Measurements from ENCODE around the gene TJP3. TPM values are rescaled to one million over a fixed set of nuclear protein-coding genes. Genes with fewer than 3 reads are reported as not detected.

The TJP3 gene
- total RNA-seq, 1 experiment from 2014 or later = 139 TPM

GRCh38 chr19:3766520-3766919, 58.3 kb downstream of the TJP3 start:
- DNase-seq (ENCODE audit: low spot score) = no peak

DNA sequence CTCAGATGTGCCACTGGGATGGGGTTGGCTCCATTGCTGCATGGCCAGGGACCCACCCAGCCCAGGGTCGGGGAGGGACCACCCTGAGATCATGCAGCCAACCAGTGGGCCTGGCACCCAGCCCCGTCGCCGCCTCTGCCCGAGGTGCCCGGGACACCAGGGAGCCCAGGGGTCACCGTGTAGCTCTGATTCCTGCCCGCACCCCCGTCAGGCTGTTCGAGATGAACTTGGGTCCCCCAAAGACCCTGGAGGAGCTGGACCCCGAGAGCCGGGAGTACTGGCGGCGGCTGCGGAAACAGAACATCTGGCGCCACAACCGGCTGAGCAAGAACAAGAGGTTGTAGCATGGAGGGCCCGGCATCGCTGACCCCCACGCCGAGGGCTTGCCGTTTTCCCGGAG, 58.9 kb downstream of the TJP3 start:
- DNase-seq (ENCODE audit: low spot score) = no peak

GRCh38 chr19:3768015-3768747, 60.0 kb downstream of the TJP3 start:
- no peak for DNase-seq (ENCODE audit: low spot score)

- no peak for DNase-seq (ENCODE audit: low spot score)
Observed at GRCh38 chr19:3768748-3769099, 60.5 kb downstream of the TJP3 start.

- DNase-seq (ENCODE audit: low spot score) = no peak
Observed at GRCh38 chr19:3769494-3769893, 61.3 kb downstream of the TJP3 start.

GRCh38 chr19:3770136-3770999, 62.2 kb downstream of the TJP3 start:
- no peak for DNase-seq (ENCODE audit: low spot score)

DNA sequence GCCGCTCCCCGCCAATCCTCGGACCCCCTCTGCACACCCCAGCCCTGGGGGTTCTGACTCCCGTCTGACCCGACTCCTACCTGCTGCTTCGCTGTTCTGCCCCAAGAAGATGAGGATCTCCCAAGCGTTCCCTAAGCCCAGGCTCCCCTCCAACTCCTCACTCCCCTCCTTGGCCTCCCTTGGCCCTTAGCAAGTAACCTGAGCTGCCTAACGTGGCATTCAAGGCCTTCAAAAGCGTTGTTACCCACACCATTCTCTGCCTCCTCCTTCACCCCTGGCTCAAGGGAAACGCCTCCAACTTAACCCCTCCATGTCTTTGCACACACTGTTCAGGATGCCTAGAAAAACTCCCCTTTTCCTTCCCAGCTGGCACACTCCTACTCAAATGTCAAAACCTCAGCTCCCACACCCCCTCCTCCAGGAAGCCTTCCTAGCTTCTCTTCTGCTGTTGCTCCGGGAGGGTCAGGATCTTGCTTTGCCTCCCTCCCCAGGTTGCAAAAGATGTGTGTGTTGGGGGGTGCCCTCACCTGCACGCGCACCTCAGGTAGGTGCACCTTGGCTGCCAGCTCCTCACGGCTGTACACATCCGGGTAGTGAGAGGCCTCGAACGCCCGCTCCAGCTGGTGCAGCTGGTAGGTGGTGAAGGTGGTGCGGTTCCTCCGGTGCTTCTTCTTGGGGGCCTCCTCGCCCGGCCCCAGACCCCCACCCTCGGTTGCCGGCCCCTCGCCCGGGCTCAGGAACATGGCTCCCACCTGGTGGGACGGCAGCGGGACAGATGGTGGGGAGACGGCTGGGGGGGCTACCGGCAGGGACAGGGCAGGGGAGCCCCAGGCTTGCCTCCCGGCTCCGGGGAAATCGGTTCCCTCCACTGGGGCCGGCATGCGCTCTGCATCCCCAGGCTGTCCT, 63.1 kb downstream of the TJP3 start:
- DNase-seq (ENCODE audit: low spot score) = no peak

DNA sequence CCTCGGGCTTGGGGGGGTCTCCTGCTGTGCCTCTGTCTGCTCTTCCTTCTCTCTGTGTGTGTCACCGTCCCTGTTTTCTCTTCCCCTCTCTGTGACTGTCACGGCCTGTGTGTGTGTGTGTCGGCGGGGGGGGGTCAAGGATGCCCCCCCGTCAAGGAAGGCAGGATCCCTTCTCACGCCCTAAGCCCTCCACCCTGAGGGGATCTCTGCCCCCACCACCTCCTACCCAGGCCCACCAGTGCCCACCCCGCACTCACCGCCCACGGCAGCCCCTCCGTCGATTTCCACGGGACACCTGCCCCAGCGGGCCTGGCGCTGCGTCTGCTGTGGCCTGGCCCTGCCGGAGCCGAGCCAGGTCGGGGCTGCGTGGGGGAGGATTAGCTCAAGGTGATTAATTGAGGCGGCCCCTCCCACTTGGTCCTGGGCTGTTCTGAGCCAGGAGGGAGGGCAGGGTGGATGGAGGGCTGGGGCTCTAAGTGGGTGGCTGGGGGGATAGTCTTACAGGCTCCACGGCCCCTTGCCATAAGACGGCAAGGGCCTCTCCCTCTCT, 63.8 kb downstream of the TJP3 start, which contains the start of gene RAX2:
TSS of gene RAX2 (minus strand) at position 323 of the 550 bp plus-strand sequence. CDS start 486 bp downstream, outside the sequence.
- no peak for DNase-seq (ENCODE audit: low spot score)

GRCh38 chr19:3773814-3774515, 65.8 kb downstream of the TJP3 start:
- no peak for DNase-seq (ENCODE audit: low spot score)

DNA sequence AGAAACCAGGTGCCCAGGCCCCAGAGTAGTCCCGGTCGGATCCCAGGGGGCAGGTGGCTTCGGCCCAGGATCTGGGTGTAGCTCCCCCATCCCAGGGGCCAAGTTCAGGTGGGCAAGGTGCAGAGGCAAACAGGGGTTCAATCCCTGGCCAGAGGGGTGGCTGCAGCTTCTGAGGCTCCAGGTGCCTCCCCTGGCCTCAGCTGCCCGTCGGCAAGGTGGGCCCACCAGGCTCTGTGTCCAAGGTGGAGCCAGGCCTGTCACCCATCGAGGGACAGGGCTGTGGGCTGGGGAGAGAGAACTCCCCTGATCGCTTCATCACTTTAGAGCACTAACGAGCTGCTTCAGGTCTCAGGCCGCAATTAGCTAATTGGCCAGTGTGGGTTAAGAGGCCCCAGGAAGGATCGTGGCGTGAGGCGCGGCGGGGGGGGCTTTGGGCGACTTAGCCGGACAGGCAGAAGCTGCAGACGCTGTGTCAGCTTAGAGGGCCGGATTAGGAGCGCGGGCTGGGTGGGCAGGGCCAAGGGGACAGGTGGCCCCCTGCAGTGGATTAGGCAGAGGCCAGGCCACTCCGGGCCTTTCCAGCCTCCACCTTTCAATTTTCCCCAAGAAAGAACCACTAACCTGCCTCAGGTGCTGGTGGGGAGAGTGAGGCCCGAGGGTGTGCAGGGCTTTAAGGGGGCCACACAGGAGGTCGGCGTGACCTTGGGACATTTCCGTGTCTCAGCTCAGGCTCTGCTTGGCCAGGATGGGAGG, 66.6 kb downstream of the TJP3 start:
- no peak for DNase-seq (ENCODE audit: low spot score)

- no peak for DNase-seq (ENCODE audit: low spot score)
Observed at GRCh38 chr19:3775374-3775711, 67.2 kb downstream of the TJP3 start.

- no peak for DNase-seq (ENCODE audit: low spot score)
Observed at GRCh38 chr19:3775831-3776230, 67.6 kb downstream of the TJP3 start.

DNA sequence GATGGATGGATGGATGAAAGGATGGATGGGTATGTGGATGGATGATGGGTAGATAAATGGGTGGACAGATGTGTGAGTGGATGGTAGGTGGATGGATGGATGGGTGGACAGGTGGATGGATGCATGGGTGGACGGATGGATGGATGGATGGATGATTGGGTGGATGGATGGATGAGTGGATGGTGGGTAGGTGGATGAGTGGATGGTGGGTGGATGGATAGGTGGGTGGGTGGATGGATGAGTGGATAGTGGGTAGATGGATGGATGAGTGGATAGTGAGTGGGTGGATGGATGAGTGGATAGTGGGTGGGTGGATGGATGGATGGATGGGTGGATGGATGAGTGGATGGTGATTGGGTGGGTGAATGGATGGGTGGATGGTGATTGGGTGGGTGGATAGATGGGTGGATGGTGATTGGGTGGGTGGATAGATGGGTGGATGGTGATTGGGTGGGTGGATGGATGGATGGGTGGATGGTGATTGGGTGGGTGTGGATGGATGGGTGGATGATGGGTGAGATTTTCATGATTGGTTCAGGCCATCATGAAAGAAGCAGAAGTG, 68.4 kb downstream of the TJP3 start:
- DNase-seq (ENCODE audit: low spot score) = no peak

DNA sequence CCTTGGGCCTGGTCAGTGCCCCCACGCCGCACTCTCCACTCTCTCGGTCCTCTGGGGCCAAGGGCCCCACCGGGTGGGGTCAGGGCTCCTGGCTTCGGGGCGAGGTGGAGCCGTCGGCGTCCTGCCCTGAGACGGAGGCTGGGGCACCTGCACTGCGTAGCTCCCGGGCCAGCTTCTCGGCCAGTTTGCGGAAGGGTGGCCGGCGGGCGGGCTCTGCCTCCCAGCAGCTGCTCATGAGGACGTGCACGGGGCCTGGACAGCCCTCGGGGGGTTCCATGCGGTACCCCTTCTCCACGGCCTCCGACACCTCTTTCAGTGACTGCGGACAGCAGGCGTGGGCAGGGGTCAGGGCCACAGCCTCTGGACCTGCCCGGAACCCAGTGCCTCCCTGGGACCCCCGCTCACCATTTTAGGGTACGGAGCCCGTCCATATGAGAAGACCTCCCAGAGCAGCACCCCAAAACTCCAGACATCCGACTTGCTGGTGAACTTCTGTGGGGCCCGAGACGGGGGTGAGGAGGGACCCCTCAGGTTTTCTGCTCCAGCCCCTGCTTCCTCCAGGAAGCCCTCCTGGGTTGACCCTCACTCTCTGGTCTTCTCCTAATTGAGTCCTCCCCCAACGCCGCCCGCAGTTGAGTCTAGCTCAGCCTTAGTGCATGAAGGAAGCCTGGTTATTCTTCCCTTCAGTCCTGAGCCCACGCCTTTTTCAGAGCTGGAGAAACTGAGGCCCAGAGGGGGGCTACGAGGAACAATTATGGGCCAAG, 70.1 kb downstream of the TJP3 start:
- DNase-seq (ENCODE audit: low spot score) = no peak

DNA sequence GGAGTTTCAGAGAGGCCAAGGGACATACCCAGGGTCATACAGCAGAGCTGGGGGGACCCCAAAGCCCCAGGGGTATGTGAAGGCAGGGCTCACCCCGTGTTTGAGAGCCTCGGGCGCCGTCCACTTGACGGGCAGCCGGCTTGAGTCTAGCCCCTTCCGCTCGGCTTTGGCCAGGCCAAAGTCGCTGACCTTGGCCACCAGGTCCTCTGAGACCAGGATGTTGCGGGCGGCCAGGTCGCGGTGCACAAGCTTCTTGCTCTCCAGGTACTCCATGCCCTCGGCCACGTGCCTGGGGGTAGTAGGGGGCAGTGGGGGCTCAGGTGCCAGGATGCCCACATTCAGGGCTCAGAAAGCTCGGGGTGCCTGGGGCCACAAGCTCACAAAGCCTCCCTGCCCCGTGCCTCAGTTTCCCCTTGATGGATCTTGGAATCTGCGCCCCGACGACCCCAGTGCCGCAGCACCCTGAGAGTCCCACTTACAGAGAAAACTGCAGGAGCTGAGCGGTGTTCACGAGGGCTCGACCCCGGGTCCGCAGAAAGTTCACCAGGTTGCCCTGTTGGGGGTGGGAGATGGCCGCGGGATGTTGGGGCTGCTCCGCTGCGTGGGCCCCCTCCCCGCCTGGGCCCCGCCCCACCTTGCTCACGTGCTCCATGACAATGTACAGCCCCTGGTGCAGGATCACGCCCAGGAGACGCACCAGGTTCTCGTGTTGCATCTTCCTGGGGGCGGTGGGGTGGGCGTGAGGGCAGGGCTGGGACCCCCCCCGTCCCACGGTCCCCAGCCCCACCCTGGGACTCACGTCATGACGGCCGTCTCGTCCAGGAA, 70.9 kb downstream of the TJP3 start:
- DNase-seq (ENCODE audit: low spot score) = no peak

DNA sequence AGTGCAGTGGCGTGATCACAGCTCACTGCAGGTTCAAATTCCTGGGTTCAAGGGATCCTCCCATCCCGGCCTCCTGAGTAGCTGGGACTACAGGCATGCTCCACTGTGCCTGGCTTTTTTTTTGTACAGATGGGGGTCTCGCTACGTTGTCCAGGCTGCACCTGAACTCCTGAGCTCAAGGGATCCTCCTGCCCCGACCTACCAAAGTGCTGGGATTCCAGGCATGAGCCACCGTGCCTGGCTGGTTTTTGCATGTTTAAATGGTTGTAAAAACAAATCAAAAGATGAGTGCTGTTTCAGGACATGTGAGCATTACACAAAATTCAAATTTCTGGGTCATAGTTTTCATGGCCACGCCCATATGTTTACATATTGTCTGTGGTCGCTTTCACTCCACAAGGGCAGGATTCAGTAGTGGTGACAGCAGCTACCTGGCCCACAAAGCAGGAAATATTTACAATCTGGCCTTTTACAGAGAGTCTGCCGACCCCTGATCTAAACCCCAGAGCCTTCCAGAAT, 72.7 kb downstream of the TJP3 start:
- DNase-seq (ENCODE audit: low spot score) = no peak

GRCh38 chr19:3781603-3782002, 73.4 kb downstream of the TJP3 start:
- no peak for DNase-seq (ENCODE audit: low spot score)

DNA sequence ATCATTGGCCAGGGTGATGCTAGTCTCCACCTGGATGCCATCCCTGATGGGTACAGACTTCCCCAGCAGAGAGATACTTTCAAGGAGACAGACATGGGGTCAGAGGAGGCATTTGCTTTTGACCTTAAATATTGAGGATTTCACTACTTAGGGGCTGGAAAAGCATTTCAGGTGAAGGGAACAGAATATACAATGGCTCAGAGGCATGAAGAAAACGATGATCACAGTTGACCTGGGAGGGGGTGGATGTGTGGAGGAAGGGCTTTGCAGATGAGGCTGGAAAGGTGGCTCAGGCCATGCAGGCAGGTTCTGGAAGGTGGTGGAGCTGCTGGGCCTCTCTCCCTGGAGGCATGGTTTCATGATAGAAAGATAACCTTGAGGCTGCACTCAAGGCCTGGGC, 74.1 kb downstream of the TJP3 start:
- DNase-seq (ENCODE audit: low spot score) = no peak
